Measurements from ENCODE around the gene SUCO.
"Not testable (repeated sequence)": the region's sequence is repeated elsewhere in the genome, so short reads cannot be mapped to it uniquely, and the experiment has no call there.

Gene SUCO

GRCh38 chr1:172588296-172589291 is 55.6 kb downstream of the SUCO start:
- no peak overlapping the region for H3K18ac ChIP-seq (ENCODE audit: low read length)
- H3K14ac ChIP-seq (ENCODE audit: low read length), result no peak overlapping the region
- no peak overlapping the region for H2BK12ac ChIP-seq (ENCODE audit: low read length)
- H3K27me3 ChIP-seq (ENCODE audit: insufficient read depth, low read length), result no peaks in the 10 kb centered on the region
- H3K23ac ChIP-seq (ENCODE audit: low read length), result no peak overlapping the region
- H3K79me2 ChIP-seq (ENCODE audit: control insufficient read depth, insufficient read depth, low read length, poor library complexity), result no peaks in the 10 kb centered on the region
- no peak overlapping the region for H3K4ac ChIP-seq (ENCODE audit: low read depth, low read length)
- H3K4me2 ChIP-seq (ENCODE audit: low read length), result no peak overlapping the region
- H3K36me3 ChIP-seq (ENCODE audit: control insufficient read depth in 1 of 2, insufficient read depth in 2 of 2, low read length in 2 of 2), result peaks cover 4 to 14% of the 10 kb centered on the region in 2 experiments
- no peak overlapping the region for H2AFZ ChIP-seq (ENCODE audit: insufficient read depth, low read length, poor library complexity)
- H4K91ac ChIP-seq (ENCODE audit: low read depth, low read length), result no peak overlapping the region
- no peak overlapping the region for H4K12ac ChIP-seq (ENCODE audit: low read depth, low read length)
- no peak overlapping the region for H2BK120ac ChIP-seq (ENCODE audit: insufficient read depth, low read length, poor library complexity)
- no peak overlapping the region for H3K9ac ChIP-seq (ENCODE audit: low read length)
- no peak overlapping the region for H2BK5ac ChIP-seq (ENCODE audit: low read depth, low read length, poor library complexity)
- peak; percentile 56 to 83 for DNase-seq
- WGBS (ENCODE audit: extremely low coverage, insufficient coverage, insufficient read length), result no CpG with 5 or more reads among the region's 7 CpGs
- no peak overlapping the region for H2AK5ac ChIP-seq (ENCODE audit: low read length)
- no peaks in the 10 kb centered on the region for H3K9me3 ChIP-seq (ENCODE audit: insufficient read depth, low read depth, low read length)
- H3K27ac ChIP-seq (ENCODE audit: low read depth, low read length), result peak overlapping the region; percentile 59
- no peaks in the 10 kb centered on the region for H3K79me1 ChIP-seq (ENCODE audit: low read length)
- no peaks in the 10 kb centered on the region for H3K4me1 ChIP-seq (ENCODE audit: control insufficient read depth in 1 of 2, insufficient read depth in 2 of 2, low read length in 2 of 2)
- no peak overlapping the region for H4K8ac ChIP-seq (ENCODE audit: low read depth, low read length)
- H3K4me3 ChIP-seq (ENCODE audit: low read depth, low read length), result no peak overlapping the region

GRCh38 chr1:172589553-172589952 is 56.6 kb downstream of the SUCO start:
- Histone ChIP-seq H3K4ac (ENCODE audit: low read depth, low read length) (no peak overlapping the region), H2AK5ac (ENCODE audit: low read length) (no peak overlapping the region), H3K4me1 (ENCODE audit: control insufficient read depth in 1 of 2, insufficient read depth in 2 of 2, low read length in 2 of 2) (no peaks in the 10 kb centered on the region), H4K12ac (ENCODE audit: low read depth, low read length) (no peak overlapping the region), H2BK120ac (ENCODE audit: insufficient read depth, low read length, poor library complexity) (no peak overlapping the region), H3K4me3 (ENCODE audit: low read depth, low read length) (no peak overlapping the region), H2AFZ (ENCODE audit: insufficient read depth, low read length, poor library complexity) (no peak overlapping the region), H3K79me1 (ENCODE audit: low read length) (no peaks in the 10 kb centered on the region), H3K79me2 (ENCODE audit: control insufficient read depth, insufficient read depth, low read length, poor library complexity) (no peaks in the 10 kb centered on the region), H2BK12ac (ENCODE audit: low read length) (no peak overlapping the region), H3K27me3 (ENCODE audit: insufficient read depth, low read length) (no peaks in the 10 kb centered on the region), H3K18ac (ENCODE audit: low read length) (no peak overlapping the region), H3K4me2 (ENCODE audit: low read length) (no peak overlapping the region), H2BK5ac (ENCODE audit: low read depth, low read length, poor library complexity) (no peak overlapping the region), H3K36me3 (ENCODE audit: control insufficient read depth in 1 of 2, insufficient read depth in 2 of 2, low read length in 2 of 2) (peaks cover under 1 to 14% of the 10 kb centered on the region in 2 experiments), H3K9ac (ENCODE audit: low read length) (no peak overlapping the region), H3K9me3 (ENCODE audit: insufficient read depth, low read depth, low read length) (no peaks in the 10 kb centered on the region), H3K27ac (ENCODE audit: low read depth, low read length) (no peak overlapping the region), H4K8ac (ENCODE audit: low read depth, low read length) (no peak overlapping the region), H3K14ac (ENCODE audit: low read length) (no peak overlapping the region), H3K23ac (ENCODE audit: low read length) (no peak overlapping the region), H4K91ac (ENCODE audit: low read depth, low read length) (no peak overlapping the region)
- DNase-seq, result no peak
- no CpG with 5 or more reads among the region's 3 CpGs for WGBS (ENCODE audit: extremely low coverage, insufficient coverage, insufficient read length)

- H3K27ac ChIP-seq (ENCODE audit: low read depth, low read length); H2AFZ ChIP-seq (ENCODE audit: insufficient read depth, low read length, poor library complexity); H2BK12ac ChIP-seq (ENCODE audit: low read length); H3K9me3 ChIP-seq (ENCODE audit: insufficient read depth, low read depth, low read length); H3K79me1 ChIP-seq (ENCODE audit: low read length); DNase-seq; H3K27me3 ChIP-seq (ENCODE audit: insufficient read depth, low read length); H3K4me2 ChIP-seq (ENCODE audit: low read length); H3K14ac ChIP-seq (ENCODE audit: low read length); H3K4me1 ChIP-seq (ENCODE audit: control insufficient read depth in 1 of 2, insufficient read depth in 2 of 2, low read length in 2 of 2); H2BK5ac ChIP-seq (ENCODE audit: low read depth, low read length, poor library complexity); H3K79me2 ChIP-seq (ENCODE audit: control insufficient read depth, insufficient read depth, low read length, poor library complexity); H3K4me3 ChIP-seq (ENCODE audit: low read depth, low read length); H4K91ac ChIP-seq (ENCODE audit: low read depth, low read length); H2AK5ac ChIP-seq (ENCODE audit: low read length); H3K23ac ChIP-seq (ENCODE audit: low read length); H3K18ac ChIP-seq (ENCODE audit: low read length); H4K12ac ChIP-seq (ENCODE audit: low read depth, low read length); H4K8ac ChIP-seq (ENCODE audit: low read depth, low read length); H2BK120ac ChIP-seq (ENCODE audit: insufficient read depth, low read length, poor library complexity); H3K9ac ChIP-seq (ENCODE audit: low read length); H3K4ac ChIP-seq (ENCODE audit: low read depth, low read length): not testable (repeated sequence)
- peaks cover 2 to 22% of the 10 kb centered on the region in 2 experiments for H3K36me3 ChIP-seq (ENCODE audit: control insufficient read depth in 1 of 2, insufficient read depth in 2 of 2, low read length in 2 of 2)
- WGBS (ENCODE audit: extremely low coverage, insufficient coverage, insufficient read length), result no CpG with 5 or more reads among the region's 1 CpG
Measured at GRCh38 chr1:172591429-172591828, 58.5 kb downstream of the SUCO start.

GRCh38 chr1:172595066-172595465 is 62.1 kb downstream of the SUCO start:
- not testable (repeated sequence) for H2AK5ac ChIP-seq (ENCODE audit: low read length); H3K79me1 ChIP-seq (ENCODE audit: low read length); H3K14ac ChIP-seq (ENCODE audit: low read length); H3K4me1 ChIP-seq (ENCODE audit: control insufficient read depth in 1 of 2, insufficient read depth in 2 of 2, low read length in 2 of 2); H3K4me3 ChIP-seq (ENCODE audit: low read depth, low read length); H4K8ac ChIP-seq (ENCODE audit: low read depth, low read length); H3K27me3 ChIP-seq (ENCODE audit: insufficient read depth, low read length); H2BK5ac ChIP-seq (ENCODE audit: low read depth, low read length, poor library complexity); H4K12ac ChIP-seq (ENCODE audit: low read depth, low read length); H3K4me2 ChIP-seq (ENCODE audit: low read length); H2BK120ac ChIP-seq (ENCODE audit: insufficient read depth, low read length, poor library complexity); H3K23ac ChIP-seq (ENCODE audit: low read length); H3K79me2 ChIP-seq (ENCODE audit: control insufficient read depth, insufficient read depth, low read length, poor library complexity); H3K9me3 ChIP-seq (ENCODE audit: insufficient read depth, low read depth, low read length); H3K9ac ChIP-seq (ENCODE audit: low read length); H4K91ac ChIP-seq (ENCODE audit: low read depth, low read length); DNase-seq; H3K4ac ChIP-seq (ENCODE audit: low read depth, low read length); H3K18ac ChIP-seq (ENCODE audit: low read length); H3K27ac ChIP-seq (ENCODE audit: low read depth, low read length); H2AFZ ChIP-seq (ENCODE audit: insufficient read depth, low read length, poor library complexity); H2BK12ac ChIP-seq (ENCODE audit: low read length)
- H3K36me3 ChIP-seq (ENCODE audit: control insufficient read depth in 1 of 2, insufficient read depth in 2 of 2, low read length in 2 of 2), result peaks cover 12 to 20% of the 10 kb centered on the region in 2 experiments
- no CpG with 5 or more reads among the region's 4 CpGs for WGBS (ENCODE audit: extremely low coverage, insufficient coverage, insufficient read length)

All from trophoblast cell (in vitro differentiated cells and primary cell).